Fibroblast of skin of left quadriceps (primary cell): ENCODE measurements around the gene SLC22A12.
A peak's percentile ranks its signal among the peaks of the same experiment; 100 is the strongest.

Experiments used
- DNase-seq, 2 experiments: peaks; one replicate each; pipeline ENCODE4 v3.0.0-alpha.2; 2013; ENCODE audit warnings: low read depth in 2 of 2

The SLC22A12 gene

DNA sequence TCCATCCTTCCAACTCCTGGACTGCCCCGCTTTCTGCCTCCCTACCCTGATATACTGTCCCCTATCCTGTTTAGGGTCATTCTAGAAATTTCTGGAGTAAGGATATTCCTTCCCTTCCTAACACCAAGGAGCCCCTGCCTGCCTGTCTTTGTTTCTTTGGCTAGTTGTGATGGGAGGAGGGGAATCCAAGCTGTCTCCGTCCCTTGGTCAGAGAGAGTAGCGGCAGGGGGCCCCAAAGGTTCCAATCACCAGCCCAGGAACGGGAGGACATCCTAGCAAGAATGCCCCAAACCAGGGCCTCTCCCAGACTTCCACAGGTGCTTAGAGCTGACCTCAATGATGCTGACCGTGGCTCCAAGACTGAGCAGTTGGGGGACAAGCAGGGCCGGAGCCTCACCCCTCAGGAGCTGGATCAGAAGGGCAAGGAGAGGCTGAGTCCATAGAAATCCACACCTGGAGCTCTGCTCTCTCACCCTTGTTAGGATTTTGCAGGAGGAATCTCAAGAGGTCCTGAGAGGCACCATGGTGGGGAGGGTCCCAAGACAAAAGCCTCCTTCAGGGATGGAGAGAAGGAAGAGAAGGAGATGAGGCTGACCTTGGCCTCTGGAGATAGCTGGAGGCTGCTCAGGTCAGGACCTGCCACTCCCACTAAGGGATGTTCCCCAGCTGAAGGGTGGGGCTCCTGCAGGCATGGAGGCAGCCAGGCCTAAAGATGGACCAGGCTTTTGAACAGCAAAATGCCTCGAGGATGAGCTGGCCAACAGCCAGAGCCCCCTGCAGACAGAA, 13.6 kb downstream of the SLC22A12 start:
- DNase-seq, result no peak

DNA sequence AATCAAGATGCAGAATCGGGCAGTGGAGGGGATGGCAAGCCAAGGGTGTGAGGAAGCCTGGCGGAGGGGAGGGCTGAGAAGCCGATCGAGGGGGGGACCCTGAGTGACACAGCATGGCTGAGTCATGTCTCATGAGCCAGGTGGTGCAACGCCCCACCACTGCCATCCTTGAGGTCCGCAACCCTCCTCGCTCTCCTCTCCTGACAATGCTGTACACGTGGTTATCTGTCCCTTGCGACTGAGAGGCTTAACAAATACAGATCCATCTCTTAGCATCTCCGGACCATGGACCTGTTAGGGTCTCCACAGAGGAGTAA, 14.2 kb downstream of the SLC22A12 start:
- no peak for DNase-seq

DNA sequence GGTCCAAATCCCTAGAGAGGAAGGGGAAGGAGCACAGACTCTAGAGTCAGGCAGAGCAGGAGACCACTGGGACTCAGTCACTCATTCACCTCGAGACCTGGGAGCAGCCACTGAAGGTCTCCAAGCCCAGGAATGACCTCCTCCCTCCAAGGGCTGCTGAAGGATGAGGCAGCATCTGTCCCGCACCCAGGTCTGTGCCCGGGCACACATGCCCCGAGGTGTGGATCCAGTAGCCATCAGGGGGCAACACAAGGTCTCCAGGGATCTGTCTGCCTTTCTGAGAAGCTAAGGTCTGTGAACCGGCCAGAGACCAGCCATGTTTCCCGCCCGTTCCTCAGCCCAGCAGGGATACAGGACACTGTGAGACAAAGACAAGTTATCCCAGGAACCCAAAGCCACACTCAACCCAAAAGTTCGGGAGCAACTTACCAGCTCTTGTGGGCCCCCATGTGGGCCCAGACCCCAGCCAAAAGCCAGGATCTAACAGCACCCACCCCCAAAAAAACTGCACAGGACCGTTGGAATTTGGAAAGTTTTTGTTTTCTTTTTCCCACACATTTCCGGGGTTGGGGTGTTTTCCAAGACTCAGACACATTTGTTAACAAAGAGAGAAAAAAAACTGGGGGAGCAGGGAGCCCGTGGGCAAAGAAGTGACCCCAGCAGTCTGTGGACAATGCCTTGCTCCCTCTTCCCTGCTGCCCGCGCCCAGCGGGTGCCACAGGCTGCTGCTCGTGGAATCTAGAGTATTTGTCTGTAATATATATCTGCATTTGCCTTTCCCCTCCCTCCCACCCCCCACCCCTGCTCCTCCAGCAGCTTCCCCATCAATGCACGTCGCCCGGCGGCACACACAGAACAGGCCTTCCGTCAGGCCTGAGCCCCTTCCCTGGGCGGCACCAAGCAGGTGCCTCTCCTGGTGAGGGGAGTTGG, 14.9 kb downstream of the SLC22A12 start:
- no peak for DNase-seq

DNA sequence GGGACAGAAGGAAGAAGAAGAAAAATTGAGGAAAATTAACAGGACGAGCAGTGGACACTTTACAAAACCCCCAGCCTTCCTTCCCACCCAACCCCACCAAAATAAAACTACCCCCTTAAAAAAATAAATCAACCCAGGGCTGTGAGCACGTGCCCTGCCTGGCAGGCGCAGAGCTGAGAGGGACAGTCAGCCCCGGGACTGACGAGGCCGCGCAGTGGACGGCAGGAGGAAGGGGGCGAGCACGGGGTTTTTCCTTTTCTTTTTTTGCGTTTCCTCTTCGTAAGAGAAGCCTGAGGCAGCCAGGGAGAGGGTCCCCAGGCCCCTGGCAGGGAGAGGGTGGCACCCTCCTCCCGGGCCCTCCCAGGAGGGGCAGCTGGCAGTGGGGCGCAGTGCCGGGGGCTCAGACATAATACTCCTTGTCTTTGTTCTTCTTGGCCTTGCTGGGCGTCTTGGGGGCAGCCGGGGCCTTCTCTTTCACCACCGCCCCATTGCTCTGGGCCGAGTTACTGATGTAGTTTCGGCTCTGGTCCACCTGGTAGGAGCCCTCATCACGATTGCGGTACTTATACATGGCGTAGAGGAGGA, 15.9 kb downstream of the SLC22A12 start:
- no peak for DNase-seq

DNA sequence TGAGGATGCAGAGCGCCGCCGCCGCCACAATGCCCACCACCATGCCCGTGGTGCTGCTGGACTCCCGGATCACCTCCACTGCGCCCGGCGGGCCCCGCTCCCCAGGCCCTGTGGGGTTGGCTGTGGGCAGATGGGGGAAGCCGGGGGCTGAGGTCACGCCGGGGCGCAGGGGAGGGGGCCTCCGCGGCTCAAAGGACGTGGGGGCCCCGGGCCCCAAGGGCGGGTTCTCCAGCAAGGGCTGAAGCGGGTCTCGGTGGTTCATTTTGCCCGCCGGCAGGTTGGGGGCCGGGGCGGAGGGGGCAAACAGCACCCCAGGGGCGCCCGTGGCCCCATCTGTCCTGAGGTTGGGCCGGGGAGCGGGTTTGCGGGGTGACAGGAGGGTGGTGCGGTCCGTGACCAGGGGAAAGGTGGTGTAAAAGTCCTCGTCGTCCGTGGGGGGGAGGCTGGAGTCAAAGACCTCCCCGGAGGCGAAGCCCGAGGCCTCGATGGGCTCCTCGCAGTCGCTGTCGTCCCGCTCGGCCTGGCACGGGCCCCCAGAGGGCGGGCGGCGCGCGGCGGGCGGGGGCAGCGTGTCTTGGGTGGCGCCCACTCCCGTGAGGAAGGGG, 16.5 kb downstream of the SLC22A12 start:
- no peak for DNase-seq

DNA sequence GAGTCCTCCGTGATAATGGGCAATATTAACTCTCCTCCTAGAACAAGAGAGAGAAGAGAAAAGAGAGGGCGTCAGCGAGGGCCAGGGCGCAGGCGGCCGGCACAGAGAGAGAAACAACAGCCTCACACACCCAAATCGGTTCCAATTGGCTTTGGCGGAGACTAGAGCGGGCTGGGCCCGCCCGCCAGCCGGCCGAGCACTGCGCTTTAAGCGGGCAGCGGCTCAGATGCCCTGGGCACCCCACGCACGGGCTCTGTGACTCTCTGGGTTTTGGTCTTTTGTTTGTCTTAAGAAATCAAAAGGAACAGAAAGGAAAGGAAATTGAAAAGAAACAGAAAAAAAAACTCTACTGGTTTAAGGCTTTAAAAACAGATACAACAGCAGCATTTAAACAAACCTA, 17.0 kb downstream of the SLC22A12 start:
- DNase-seq, result no peak

DNA sequence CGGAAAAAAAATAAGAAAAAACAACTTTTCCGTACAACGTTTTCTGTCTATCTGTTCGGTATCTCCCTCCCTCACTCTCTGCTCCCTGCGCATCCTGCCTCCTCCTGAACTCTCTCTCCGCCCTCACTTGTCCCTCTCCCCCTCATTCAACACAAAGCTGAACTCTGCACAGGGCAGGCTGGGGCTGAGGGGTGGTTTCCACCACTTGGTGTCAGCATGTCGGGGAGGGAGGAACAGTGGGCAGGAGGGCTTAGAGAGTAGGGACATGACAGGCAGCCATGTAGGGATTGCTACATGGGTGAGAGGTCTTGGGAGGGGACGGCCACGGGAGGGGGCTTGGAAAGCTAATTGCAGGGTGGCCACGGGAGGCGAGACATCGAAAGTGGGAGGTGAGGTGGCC, 17.6 kb downstream of the SLC22A12 start:
- no peak for DNase-seq

DNA sequence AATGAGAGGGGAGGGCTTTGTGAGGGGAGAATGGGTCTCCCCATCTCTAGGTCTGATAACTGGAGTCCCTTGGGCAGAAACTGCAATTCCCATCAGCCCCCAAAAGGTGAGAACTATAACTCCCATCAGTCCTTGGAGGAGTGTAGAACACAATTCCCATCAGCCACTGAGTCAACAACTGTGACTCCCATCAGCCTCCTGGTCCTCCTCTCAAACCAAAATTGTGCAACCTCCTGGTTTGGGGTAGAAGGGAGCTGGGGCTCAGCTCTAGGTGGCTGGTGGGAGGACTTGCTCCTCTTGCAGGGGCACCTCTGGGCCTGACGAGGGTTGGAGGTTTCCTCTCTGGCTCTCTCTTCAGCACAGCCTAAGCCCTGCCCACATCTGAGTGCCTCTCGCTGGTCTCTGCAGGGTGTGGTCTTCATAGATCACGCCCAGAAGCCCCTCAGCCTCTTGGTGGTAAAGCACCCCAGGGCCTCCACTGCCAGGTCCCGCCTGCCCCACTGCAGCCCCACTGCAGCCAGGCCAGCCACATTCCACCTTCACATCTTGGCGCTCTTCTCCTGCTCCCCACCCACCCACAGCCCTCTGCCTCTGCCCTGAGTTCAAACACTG, 18.5 kb downstream of the SLC22A12 start:
- DNase-seq, result no peak

DNA sequence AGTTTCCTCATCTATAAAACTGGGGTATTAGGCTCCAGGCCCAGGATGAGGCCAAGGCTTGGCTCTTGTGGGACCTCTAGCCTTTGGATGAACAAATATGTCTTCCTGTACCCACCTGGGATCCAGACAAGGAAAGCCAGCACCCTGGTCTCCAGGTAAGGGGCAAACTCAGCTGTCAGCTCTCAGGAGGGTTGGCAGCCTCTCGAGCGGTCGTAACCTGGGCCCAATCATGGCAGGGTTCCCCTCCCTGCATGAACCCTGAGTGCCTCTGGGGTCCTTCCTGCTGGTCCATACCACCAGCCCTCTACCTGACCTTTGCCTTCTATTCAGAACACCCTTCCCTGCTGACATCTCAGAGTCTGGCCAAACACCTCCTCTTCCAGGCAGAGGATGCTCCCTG, 19.6 kb downstream of the SLC22A12 start:
- no peak for DNase-seq

DNA sequence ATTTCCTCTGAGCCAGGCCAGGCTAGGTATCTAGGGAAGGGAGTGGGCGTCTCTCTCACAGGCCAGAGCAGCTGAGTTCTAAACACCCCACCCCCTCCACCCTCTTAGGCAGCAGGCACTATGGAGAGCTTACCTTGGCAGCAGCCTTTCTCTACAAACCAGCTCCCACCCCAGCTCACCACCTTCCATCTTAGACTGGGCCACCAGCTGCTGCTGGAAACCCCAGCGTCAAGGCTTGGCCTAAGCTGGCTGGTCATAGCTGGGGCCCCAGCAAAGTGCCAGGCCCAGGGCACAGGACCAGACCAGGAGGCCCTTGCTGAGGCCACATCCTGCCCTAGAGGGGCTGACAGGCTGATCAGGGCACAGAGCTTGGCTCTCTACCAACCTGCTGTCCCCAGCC, 20.2 kb downstream of the SLC22A12 start:
- no peak for DNase-seq

DNA sequence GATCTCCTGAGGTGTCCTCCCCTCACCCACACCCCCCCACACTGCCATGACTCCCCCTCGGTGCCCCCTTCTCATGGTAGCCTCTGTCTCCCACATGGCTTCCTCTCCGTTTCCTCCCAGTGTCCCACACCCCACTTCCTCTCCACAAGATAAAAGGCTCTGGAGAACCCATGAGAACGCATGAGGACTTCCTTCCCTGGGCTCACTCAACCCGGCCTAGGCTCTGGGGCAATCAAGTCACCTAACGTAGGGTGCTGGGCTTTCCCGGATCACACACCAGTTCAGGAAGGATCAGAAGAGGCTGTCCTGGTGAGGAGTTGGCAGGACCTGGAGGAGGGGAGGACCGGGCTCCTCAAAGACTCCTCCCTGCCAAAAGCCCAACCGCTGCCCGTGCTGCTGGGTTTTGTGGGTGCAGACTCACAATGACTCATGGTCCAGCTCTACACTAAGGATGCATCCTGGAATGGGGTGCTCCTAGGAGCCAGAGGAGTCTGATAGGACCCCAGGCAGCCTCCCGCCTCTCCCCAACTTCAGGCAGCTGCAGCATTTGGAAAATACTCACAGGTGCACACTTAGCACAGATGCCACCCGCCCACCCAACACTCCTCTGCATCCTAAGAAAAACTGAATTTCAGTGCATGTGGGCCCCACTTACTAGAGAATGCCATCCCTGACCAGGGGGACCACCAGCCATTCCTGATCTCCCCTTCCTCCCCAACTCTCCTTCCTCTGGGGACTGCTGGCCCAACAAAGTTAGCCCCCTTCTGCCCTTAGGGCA, 21.0 kb downstream of the SLC22A12 start:
- DNase-seq, result no peak

DNA sequence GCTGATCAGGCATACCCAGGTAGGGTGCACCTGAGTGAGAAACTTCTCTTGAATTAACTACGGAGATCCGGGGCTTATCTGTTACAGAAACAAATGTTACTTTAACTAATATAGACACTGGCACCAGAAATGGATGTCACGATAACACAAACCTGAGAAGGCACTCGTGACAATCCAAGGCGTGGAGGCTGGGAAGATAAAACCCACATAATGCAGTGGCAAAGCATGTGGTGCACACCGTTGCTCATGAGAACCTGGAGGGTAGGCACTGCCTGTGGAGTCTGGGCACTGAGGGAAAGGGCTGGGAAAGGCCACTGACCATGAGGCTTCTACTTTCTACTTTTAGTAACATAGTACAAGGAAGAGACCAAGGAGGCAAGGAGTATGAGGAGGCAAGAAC, 22.6 kb downstream of the SLC22A12 start:
- no peak for DNase-seq

DNA sequence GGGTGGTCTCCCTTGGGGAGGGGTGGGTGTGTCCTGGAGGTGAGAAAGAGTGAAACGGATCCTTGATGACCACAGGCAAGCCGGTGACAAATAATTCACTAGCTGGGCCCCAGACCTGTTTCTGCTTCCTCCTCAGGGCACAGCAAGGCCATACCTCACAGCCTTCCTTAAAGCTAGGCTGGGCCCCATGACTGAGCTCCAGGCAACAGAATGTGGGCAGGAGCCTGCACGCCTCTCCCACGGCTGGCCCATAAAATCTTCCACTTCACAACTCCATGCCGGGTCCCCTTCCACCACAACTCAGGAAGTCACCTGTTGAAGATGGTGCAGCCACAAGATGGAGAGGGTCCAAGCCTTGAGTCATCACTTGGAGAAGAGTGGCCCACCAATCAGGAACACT, 23.9 kb downstream of the SLC22A12 start:
- DNase-seq, result no peak

DNA sequence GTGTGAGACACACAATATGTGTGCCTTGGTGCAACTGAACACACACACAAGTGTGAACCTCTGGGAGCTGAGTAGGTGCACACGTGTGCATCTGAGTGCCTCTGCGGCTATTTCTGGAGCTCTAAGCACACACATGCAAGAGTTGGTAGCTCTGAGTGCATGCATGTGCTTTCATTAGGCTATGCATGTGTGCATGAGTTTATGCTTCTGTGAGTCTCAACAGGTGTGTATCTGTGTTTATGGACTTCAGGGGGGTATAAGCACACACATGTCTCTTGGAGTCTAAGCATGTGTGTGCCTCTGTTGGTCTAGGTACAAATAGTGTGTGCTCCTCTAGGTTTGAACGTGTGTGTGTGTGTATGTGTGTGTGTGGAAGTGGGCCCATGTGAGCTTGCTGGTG, 25.8 kb downstream of the SLC22A12 start:
- no peak for DNase-seq

DNA sequence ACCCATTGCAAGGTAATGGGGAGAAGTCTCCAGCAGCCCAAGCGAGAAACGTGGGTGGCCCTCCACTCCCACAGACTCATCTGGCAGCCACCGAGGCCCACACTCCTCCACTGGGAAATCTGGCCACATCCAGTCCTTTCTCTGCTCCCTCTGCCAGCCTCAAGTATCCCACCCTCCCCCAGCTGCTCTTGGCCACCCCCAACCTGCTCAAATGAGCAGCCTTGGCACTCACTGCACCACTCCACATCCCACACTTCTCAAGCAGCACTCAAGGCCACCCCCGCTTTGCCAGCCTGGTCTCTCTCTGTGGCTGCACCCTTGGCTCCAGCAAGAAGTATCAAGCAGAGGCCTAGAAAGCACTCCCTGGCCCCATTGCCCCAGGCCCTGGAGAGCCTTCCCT, 28.2 kb downstream of the SLC22A12 start:
- no peak for DNase-seq

DNA sequence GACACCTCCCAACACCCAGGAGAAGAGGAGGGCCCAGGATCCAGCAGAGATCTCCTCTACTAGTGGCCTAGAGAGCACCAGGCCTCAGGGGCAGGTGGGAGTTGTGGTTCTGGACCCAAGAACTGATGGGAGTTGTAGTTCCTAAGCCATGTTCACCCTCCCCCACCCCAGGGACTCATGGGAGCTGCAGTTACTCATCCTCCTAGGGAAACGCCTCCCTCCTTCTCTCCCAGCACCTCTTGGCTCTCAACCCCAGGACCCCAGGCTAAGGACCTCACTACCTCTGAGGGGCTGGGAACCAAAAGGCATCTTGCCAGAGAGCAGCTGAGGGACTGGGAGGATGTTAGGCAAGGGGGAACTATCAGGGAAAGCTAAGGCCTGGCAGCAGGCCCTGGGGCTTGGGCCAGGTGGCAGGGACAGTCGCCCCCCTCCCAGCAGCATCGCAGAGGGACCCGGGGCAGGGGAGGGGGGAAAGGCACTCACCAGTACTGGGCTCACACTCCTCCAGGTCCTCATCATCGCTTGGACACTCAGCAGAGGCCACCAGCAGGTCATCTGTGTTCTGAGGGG, 28.9 kb downstream of the SLC22A12 start:
- peak; percentile 30 for DNase-seq

DNA sequence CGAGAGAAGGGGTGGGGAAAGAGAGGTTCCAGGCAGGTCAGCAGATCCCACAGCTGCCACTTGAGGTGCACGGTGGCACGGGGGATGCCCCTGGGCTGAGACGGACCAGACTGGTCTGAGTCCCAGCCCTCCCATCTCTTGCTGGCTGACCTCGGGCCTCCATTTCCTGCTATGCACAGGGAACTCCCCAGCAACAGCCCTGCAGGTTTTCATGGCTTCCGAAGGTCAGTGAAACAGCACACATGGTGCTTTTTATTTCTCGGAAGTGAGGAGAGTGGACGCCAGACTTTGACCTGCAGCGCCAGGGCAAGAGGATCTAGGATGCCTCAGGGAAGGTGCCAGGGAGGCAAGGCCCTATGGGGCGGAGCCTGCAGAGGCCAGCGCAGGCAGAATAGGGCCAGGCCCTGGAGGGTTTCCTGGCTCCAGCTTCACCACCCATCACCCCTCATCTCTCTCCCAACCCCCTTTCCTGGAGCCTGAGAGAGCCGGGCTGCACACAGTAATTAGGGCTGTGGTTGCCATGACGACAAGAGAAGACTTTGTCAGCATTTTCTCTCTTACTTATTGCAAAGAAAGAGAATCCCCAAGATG, 29.5 kb downstream of the SLC22A12 start:
- no peak for DNase-seq

DNA sequence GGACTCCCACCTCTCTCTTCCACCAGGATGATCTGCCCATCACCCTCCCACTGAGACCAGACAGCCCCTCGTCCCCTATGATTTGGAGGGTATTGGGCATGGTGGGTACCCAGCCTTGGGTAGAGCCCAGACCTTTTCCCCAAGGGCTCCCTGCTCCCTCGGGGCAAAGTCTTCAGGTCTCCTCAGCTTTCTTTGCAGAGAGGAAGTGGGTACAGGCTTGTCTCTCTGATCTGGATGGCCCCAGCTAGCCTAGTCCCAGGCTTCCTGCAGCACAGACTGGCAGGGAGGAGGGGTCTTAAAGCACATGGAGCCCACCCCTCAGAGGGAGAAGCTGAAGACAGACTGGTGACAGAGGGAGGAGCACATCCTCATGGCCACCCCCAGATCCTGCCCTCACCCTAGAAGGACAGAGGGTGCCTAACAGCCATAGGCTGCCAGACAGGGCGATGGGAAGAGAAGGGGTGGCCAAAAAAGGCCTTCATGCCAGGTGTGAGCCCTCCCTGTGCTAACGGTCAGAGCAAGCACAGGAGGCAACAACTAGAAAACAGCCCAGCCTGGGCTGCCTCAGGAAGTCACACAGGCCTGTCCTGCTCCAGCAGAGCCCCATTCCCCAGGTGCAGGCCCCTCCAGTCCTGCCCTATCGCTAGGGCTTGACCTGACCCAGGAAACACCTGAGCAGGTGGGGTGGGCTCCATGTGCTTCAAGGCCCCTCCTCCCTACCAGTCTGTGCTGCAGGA, 30.4 kb downstream of the SLC22A12 start:
- DNase-seq, result no peak

DNA sequence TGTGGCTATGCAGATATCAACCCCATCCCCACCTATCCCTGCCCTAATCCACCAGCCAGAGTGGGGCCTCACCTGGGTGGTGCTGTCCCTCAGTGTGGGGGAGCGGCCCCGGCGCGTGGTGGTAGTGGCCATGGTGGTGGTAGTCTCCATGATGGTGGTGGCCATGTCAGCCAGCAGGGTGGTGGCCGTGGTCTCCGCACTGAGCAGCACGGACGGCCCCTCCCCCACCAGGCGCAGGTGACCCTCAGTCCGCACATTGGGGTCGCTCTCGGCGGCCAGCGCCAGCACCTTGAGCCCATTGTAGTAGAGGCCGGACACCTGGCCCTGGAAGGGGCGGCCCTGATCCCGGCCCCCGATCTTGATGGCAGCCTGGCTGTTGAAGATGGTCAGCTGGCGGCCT, 31.7 kb downstream of the SLC22A12 start:
- DNase-seq, result no peak
